Memory B cell (primary cell): Measurements from ENCODE around the gene RFK.

Experiments
- ATAC-seq: fragments of 150-1000 bp; cut with Tn5 transposase; 2 replicates; pipeline ENCODE4 v1.10.0; 2021; ENCODE audit warnings: low read depth, mild to moderate bottlenecking, moderate library complexity
- DNase-seq, 2 donors: peaks; one replicate each; pipeline ENCODE4 v3.0.0; 2022; ENCODE audit warnings: low spot score in 2 of 2
- H3K27ac Mint-ChIP-seq: one replicate; pipeline ENCODE4 v1.8.0; 2022; ENCODE audit warnings: mild to moderate bottlenecking, moderate library complexity, mixed read lengths
- H3K27me3 Mint-ChIP-seq: one replicate; pipeline ENCODE4 v1.8.0; 2022; ENCODE audit warnings: mixed read lengths
- H3K36me3 Mint-ChIP-seq: one replicate; pipeline ENCODE4 v1.8.0; 2022; ENCODE audit warnings: mild to moderate bottlenecking, mixed read lengths
- H3K4me1 Mint-ChIP-seq: one replicate; pipeline ENCODE4 v1.8.0; 2022; ENCODE audit warnings: mixed read lengths
- H3K4me3 Mint-ChIP-seq: one replicate; pipeline ENCODE4 v1.8.0; 2022; ENCODE audit warnings: mild to moderate bottlenecking, moderate library complexity, mixed read lengths
- H3K9me3 Mint-ChIP-seq: one replicate; pipeline ENCODE4 v1.8.0; 2022; ENCODE audit warnings: mixed read lengths

RFK gene

GRCh38 chr9:76352026-76352620, 42.1 kb downstream of the RFK start:
- DNase-seq, result no peak
- Mint-ChIP-seq H3K9me3 (peaks cover 1% of the 10 kb centered on the region), H3K4me1 (no peaks in the 10 kb centered on the region), H3K27me3 (peaks cover 8% of the 10 kb centered on the region), H3K27ac (no peak overlapping the region), H3K4me3 (no peak overlapping the region), H3K36me3 (peaks cover 2% of the 10 kb centered on the region)
- no peak for ATAC-seq

DNA sequence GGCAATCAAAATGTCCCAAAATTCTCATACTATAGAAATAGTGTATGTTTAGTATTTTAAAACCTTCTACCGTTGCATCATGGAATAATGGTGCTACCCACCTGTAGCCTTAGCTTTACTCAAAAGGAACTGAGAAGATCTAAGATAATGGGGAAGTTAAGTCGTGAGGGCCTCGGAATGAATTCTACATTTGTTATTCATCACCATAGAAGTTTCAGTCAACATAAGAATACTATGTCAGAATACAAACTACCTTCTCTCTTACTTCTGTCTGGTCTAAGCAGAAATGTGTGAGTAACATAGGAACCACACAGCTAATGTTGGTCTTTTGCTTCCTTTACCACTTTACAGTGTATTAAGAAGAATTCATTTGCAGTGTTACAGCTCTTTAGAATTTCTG, 43.2 kb downstream of the RFK start:
- no peak overlapping the region for H3K4me3 Mint-ChIP-seq
- no peaks in the 10 kb centered on the region for H3K4me1 Mint-ChIP-seq
- peaks cover 6% of the 10 kb centered on the region for H3K27me3 Mint-ChIP-seq
- no peak for ATAC-seq
- no peak for DNase-seq
- peaks cover 1% of the 10 kb centered on the region for H3K9me3 Mint-ChIP-seq
- H3K36me3 Mint-ChIP-seq, result peaks cover 2% of the 10 kb centered on the region
- H3K27ac Mint-ChIP-seq, result no peak overlapping the region

DNA sequence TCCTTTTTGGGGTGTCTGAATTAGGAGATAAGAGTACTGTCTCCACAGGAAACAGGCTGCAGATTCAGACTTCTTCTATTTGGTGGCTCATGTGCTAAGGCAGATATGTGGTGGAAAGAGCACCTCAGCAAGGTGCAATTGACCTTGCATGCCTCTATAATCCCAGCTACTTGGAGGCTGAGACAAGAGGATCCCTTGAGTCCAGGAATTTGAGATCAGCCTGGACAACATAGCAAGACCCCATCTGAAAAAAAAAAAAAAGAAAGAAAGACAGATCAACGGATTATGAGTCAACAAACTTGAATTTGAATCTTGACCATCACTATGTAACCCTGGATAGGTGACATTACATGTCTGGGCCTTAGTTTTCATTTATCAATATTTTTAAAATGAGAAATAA, 44.4 kb downstream of the RFK start:
- peaks cover 1% of the 10 kb centered on the region for H3K9me3 Mint-ChIP-seq
- ATAC-seq, result no peak

DNA sequence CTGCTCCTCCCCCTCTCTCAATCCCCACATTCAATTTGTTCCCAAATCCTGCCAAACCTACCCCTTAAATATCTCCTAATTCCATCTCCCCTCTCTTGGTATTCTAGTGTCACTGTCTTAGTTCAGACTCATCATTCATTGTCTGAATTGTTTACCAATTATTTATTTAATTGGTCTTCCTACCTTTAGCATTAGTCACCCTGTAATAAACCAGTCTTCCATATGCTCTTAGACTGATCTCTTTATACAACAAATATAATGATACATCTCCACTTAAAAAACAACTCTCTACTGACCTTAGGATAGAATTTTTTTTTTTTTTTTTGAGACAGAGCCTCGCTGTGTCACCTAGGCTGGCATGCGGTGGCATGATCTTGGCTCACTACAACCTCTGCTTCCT, 51.4 kb downstream of the RFK start:
- DNase-seq (no peak), ATAC-seq (no peak)
- Mint-ChIP-seq H3K4me1 (no peaks in the 10 kb centered on the region), H3K4me3 (no peak overlapping the region), H3K27me3 (peaks cover 8% of the 10 kb centered on the region), H3K36me3 (peaks cover 2% of the 10 kb centered on the region), H3K9me3 (peaks cover 5% of the 10 kb centered on the region), H3K27ac (no peak overlapping the region)

More for the DNA sequence above, 44.4 kb downstream of the RFK start:
- H3K4me1 Mint-ChIP-seq, result no peaks in the 10 kb centered on the region
- no peak overlapping the region for H3K27ac Mint-ChIP-seq
- no peak overlapping the region for H3K4me3 Mint-ChIP-seq
- peaks cover 4% of the 10 kb centered on the region for H3K27me3 Mint-ChIP-seq
- DNase-seq, result no peak
- H3K36me3 Mint-ChIP-seq, result peaks cover 2% of the 10 kb centered on the region

DNA sequence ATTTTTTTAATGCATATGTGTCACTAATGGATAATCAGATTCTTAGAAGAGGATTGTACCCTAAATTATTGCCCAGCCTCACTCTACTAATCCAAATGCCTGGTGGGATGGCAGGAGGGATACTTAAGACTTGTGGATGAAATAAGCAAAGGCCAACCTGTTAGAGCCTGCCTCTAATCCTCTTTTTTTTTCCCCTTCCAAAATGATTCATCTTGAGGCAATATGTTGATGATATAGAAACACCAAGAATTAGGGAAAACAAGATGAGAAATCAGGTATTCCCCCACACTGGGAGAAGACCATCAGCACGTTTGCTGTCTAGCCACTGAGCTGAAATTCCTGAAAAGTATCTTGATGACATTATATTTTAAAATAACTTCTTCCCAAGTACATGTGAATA, 52.0 kb downstream of the RFK start:
- H3K9me3 Mint-ChIP-seq, result peaks cover 5% of the 10 kb centered on the region

GRCh38 chr9:76341616-76342015, 52.6 kb downstream of the RFK start:
- no peak overlapping the region for H3K4me3 Mint-ChIP-seq
- no peaks in the 10 kb centered on the region for H3K4me1 Mint-ChIP-seq
- DNase-seq (no peak), ATAC-seq (no peak)
- H3K36me3 Mint-ChIP-seq, result peaks cover 2% of the 10 kb centered on the region
- no peak overlapping the region for H3K27ac Mint-ChIP-seq
- peaks cover 5% of the 10 kb centered on the region for H3K9me3 Mint-ChIP-seq
- H3K27me3 Mint-ChIP-seq, result peaks cover 8% of the 10 kb centered on the region

More for the DNA sequence above, 52.0 kb downstream of the RFK start:
- Mint-ChIP-seq H3K4me1 (no peaks in the 10 kb centered on the region), H3K27me3 (peaks cover 8% of the 10 kb centered on the region), H3K36me3 (peaks cover 2% of the 10 kb centered on the region), H3K4me3 (no peak overlapping the region), H3K27ac (no peak overlapping the region)
- ATAC-seq, result no peak
- no peak for DNase-seq

GRCh38 chr9:76338418-76338817, 55.8 kb downstream of the RFK start:
- Mint-ChIP-seq H3K36me3 (no peaks in the 10 kb centered on the region), H3K4me3 (no peak overlapping the region), H3K27ac (no peak overlapping the region), H3K4me1 (no peaks in the 10 kb centered on the region), H3K9me3 (peaks cover 2% of the 10 kb centered on the region), H3K27me3 (peaks cover 6% of the 10 kb centered on the region)
- DNase-seq, result no peak
- ATAC-seq, result no peak

DNA sequence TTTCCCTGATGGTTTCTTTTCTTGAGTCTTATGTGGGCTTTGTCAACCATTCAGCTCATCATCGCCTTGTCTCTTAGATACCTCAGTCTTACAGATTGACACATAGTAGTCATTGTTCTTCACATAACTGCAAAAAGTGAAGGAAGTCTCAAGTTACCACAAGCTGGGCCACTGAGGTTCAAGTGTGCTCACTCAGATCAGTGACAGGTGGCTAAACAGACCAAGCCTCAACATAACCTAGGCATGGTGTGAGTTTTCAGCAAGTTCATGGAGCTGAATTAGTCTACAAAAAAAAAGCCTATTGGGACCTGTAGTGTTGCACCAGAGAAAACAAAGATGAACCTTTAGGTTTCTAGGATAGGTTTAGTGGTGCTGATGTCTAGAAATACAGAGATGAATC, 58.2 kb downstream of the RFK start:
- H3K9me3 Mint-ChIP-seq, result no peaks in the 10 kb centered on the region
- ATAC-seq (no peak), DNase-seq (no peak)
- H3K4me3 Mint-ChIP-seq, result no peak overlapping the region
- no peaks in the 10 kb centered on the region for H3K4me1 Mint-ChIP-seq
- no peak overlapping the region for H3K27ac Mint-ChIP-seq
- H3K27me3 Mint-ChIP-seq, result peaks cover 5% of the 10 kb centered on the region
- no peaks in the 10 kb centered on the region for H3K36me3 Mint-ChIP-seq
